Measurements from ENCODE around the gene FHIP1B.

The FHIP1B gene

DNA sequence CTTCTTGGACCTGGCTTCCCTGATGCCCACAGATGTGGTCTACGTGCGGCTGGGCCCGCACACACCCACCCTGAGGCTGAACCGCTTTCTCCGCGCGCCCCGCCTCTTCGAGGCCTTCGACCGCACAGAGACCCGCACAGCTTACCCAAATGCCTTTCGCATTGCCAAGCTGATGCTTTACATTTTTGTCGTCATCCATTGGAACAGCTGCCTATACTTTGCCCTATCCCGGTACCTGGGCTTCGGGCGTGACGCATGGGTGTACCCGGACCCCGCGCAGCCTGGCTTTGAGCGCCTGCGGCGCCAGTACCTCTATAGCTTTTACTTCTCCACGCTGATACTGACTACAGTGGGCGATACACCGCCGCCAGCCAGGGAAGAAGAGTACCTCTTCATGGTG is 5.7 kb upstream of the FHIP1B start:
- DNase-seq (ENCODE audit: low read depth), result no peak

DNA sequence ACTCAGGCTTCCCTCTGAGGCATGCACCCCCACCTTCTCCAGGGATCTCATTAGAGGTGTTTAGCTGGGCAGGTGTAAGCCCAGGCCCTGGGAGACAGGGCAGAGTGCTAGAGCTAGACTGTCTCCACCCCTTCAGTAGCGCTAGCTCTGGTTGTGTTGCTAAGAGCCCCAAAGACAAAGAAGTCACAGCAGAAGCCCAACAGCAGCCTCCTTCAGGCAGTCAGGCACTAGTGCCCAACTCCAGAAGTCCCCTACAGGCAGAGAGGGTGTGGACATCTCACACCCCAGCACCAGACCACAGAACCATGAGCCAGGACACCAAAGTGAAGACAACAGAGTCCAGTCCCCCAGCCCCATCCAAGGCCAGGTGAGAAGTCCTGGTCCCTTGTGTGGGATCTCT is 4.5 kb upstream of the FHIP1B start, which contains the start of gene CNGA4:
TSS of gene CNGA4 (plus strand) at position 188 of the 400 bp plus-strand sequence. CDS start at position 306, 118 bp downstream.
- DNase-seq (ENCODE audit: low read depth), result no peak

DNA sequence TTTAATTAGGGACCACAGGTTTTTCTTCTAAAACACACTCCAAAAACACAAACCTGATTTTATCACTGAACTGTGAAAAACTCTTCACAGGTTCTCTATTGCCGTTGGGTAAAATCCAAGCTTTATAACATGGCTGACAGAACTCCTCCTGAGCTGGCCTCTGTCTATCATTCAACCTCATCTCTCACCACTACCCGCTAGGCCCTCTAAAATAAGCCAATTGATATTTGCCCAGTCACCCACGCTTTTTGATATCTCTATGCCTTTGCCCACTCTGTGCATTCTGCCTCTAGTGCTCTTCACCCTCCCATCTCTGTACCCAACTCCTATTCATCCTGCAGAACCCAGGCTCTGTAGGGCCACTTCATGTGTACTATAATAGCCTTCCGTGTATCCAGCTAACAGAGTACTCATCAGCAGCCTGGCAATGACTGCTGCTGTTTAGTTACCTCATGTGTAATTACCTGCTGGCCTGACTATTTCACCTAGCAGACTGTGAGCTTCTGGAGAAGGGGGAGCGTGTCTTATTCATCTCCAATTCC is 3.4 kb upstream of the FHIP1B start:
- no peak for DNase-seq (ENCODE audit: low read depth)

DNA sequence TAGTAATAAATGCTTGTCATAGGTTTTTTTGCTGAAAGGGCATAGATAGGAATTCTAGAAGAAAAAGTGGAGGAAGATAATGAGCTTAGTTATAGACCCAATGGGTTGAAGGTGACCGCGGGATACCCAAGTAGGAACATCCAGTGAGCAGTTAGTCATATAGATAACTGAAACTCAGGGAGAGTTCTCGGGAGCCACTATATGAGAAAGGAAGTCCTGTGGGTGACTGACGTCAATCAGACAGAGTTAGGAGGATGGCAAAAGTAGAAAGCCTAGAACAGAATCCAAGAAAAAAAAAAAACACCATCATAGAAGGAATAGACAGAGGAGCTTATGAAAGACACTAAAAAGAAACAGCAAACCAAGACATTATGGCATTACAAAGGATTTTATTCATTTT is 2.8 kb upstream of the FHIP1B start:
- DNase-seq (ENCODE audit: low read depth), result no peak

DNA sequence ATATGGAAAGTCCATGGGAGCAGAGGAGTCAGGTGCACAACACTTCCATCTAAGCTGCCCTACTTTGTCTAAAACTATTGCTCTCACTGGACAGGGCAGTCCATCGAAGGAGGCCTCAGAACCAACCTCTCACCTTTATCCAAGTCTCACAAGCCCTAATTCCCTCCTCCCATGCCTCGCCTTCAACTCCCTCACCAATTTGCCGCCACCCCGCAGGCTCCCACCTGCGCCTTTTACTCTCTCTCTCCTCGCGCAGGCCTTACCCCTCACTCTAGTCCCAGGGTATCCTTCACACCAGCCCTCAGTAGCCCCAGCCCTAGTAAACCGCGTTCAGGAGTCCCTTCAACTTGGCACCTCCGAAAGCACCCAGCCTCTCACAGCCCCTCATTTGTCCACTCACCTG is 451 bp downstream of the FHIP1B start:
- DNase-seq (ENCODE audit: low read depth), result no peak

DNA sequence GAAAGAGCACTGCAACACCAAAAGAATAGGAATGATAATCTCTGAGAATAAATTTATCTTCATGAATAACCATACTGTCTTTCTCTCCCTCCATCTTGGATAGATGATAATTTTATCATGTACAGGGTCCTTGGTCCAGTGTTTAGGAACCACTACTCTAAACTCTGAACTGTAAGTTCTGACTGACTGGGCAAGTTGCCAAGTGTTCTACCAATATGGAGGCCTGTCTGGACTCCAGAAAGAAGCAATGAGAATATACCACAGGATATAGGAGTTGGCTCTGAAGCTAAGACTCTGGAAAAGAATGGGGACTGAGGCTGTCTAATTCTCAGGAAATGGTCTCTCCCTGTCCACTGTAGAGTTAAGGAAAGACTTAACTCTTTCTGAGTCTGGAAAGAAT is 1.5 kb downstream of the FHIP1B start:
- no peak for DNase-seq (ENCODE audit: low read depth)

DNA sequence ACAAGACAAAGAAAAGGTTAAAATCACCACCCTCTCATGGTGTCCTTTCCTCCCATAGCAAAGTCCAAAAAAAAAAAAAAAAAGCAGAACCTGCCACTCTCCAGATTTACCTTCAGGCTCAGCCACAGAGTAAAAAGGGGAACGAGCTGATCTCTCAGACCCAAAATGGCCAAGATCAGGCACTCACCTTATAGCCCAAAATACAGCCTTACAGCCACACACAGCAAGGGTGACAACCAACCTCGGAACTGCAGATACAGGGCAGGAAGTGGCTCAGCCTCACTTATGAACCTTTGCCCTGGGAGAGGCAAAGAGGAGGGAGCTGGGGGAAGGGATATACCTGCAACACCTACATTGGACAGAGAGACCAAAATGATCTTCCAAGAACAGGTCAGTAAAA is 4.5 kb downstream of the FHIP1B start:
- no peak for DNase-seq (ENCODE audit: low read depth)

DNA sequence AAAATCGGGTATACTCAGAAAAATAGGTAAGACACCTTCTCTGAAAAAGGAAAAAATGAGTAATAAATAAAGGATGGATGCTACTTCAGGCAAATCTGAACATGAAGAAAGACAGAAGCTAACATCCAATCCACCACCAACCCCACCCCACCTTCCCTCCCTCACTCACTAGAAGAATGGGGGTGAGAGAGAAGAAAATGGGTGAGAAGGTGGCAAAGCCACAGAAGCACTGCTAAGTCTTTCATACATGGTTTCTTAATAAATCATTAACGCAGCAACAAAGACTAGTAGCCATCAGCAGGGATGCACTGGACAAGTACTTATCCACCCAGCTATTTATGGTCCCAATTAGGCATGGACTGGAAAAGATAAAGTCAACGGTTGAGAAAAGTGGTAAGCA is 5.9 kb downstream of the FHIP1B start:
- no peak for DNase-seq (ENCODE audit: low read depth)

DNA sequence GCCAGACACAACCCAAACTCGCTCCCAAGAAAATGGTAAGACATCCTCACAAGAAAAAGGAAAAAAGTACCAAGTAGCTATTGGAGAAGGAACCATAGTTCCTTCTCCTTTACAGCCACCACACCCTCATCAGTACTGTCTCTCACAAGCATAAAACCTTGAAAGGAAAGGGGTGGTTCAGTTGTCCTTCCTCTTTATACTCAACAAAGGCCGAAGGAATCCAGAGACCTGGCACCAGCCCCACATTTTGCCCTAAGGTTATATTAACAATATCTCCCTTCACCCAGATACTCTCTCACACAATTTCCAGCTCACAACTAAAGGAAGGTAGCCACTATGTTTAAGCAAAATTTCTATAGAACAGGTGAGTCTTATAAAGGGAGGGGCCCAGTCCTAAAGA is 8.5 kb downstream of the FHIP1B start:
- no peak for DNase-seq (ENCODE audit: low read depth)

DNA sequence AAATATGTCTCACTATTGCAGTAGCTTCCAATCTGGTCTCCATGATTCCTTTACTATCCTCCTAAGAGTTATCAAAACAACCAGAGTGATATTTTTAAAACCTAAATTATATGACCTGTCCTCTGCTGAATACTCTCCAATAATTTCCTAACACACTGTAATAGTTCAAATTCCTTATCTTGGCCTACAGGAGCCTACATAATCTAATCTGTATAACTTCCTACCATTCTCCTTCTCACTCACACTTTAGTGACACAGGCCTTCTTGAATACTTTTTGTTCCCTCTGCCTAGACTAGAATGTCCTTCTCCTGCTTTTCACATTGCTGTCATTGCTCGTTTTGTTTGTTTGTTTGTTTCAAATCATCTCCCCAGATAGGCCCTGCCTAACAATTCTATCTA is 9.4 kb downstream of the FHIP1B start:
- no peak for DNase-seq (ENCODE audit: low read depth)

DNA sequence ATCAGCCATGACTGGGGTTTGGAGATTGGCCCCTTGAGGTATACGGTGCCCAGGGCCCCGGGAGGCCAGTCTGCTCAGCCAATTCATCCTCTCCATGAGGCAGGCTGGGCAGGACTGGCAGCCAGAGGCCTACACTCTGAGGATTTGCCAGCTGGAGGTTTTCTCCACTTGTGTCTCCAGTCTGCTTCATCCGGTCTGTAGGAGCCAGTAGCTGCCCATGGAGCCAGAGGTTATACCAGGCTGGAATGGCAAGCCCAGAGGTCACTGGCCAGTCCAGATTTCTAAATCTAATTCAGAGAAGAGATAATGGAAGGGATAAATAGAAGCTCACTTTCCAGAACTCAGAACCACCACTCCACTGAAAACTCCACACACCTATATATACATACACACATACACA is 10.0 kb downstream of the FHIP1B start:
- no peak for DNase-seq (ENCODE audit: low read depth)

DNA sequence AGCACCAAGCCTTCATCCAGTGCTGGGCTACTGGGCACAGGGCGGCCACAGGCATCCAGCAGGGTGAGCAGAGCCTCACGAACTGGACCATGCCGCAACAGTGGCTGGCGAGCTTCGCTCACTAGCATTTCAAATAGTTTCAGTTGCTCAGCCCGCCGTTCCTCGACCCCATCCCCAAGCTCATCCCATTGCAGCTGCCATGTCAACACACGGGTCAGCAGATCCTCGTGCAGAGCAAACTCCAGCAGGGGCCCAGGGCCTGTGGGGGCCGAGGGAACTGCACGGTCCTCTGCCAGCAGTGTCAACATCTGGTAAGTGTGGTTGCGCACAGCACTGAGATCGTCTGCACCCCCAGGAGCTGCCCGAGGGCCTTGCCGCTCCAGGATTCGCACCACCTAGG is 10.6 kb downstream of the FHIP1B start:
- no peak for DNase-seq (ENCODE audit: low read depth)

DNA sequence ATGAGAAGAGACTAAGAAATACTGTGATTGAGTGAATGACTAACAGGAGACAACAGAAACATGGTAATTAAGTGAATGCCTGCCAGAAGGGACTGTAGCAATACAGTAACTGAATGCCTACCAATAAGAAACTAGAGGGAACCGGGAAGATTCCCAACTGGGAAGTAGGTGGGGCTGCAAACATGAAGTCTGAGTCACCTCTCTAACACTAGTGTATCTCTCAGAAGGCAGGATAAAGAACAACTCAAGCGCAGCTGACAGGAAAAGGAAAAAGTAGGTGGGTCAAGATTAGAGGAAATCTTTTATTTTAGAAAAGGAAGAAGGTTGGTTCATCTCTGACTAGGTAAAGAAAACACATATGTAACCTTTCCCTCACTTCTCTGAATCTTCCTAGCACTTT is 15.1 kb downstream of the FHIP1B start:
- DNase-seq (ENCODE audit: low read depth), result no peak

DNA sequence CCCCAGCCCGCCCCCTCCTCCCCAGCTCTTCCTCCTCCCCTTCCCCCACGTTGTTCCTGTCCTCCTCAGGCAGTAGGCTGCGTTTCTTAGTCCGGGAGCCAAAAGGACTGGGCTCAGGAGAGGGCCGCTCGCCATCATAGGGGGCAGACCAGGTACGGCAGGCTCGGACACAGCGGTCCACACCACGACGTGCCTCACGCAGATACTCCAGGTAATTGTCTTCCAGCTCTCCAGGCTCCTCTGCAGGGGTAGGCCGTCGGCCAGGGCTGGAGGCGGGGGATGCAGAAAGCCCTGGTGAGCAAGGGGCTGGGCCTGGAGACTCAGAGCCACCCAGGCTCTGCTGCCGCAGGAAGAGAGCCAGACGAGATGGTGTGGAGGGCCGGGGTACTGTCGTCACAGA is 16.7 kb downstream of the FHIP1B start:
- DNase-seq (ENCODE audit: low read depth), result no peak

DNA sequence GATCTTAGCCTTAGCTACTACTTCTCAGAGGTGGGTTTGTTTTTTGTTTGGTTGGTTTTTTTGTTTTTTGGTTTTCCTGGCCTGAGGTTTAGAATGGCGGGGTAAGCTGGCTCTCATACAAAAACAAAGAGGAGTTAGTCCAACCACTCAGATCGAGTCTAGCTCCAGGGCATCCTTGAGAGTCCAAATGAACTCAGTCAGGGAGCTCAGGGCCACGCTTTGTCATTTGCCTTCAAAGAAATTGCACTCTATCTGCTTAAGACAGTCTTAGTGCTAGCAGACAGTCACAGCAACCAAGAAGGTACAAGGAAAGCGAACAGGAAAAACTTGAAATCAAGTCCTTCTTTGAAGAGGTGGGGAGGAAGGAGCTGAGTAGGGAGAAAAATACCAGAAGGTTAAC is 17.9 kb downstream of the FHIP1B start:
- no peak for DNase-seq (ENCODE audit: low read depth)

DNA sequence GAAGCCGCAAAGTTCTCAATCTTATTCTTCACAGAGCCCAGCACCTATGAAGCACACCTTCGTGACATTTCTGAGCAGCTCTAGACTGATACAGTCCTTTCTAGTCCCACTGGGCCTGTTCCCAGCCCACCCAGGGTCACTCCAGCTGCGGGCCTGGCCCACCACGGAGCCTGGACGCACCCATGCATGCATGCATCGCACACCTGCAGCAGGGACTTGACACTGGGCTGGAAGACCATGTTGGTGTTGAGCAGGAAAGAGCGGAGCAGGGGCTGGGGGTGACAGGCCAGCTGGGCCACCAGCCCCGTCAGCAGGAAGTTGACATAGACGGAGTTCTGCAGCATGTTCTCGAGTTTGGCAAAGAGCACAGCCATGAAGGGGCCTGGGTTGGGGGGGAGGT is 19.9 kb downstream of the FHIP1B start:
- no peak for DNase-seq (ENCODE audit: low read depth)

DNA sequence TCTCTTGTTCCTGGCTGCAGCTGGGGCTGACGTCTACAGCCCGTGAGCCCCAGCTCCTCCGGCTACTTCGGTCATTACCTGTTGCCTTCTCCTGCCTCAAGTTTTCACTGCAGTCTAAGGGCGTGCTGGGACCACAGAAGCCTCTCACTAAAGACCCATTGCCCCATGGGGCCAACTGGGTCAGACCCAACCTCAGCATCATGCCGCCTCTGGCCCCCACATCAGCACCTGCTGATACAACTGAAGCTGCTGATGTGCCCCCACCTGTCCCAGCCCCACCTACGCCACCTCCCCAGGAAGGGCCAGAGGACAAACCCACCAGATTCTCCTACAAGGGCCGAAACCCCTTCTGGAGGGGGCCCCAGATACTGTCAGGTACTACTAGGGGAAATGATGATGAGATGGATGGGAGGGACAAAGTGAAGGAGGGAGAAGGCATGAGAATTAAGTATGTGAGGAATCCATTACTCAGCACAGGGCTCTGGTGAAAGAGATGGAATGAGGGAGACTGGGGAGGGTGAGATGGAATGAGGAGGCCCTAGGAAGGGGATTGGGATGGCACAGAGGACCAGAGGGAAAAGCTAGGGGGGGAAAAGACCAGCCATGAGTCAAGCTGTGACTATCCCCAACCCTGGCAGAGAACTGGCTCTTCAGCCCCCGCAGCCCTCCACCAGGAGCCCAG is 24.0 kb downstream of the FHIP1B start:
- DNase-seq (ENCODE audit: low read depth), result no peak

DNA sequence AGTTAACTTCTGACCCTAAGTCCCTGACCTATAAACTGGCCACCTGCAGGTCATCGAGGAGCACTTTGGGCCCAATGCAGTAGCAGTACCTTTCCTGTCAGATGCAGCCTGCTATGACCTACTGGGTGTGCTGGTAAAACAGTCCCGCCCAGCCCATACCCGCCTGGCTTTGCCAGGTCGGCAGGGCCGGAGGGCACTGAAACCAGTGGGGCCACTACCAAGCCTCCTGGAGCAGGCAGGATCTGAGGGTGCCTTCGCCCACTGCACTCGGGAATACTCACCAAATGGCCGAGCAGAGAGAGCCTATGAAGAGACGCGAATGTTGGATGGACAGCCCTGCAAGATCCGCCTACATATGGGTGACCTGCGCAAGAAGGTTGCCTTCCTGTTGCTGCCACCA is 24.6 kb downstream of the FHIP1B start:
- DNase-seq (ENCODE audit: low read depth), result no peak

DNA sequence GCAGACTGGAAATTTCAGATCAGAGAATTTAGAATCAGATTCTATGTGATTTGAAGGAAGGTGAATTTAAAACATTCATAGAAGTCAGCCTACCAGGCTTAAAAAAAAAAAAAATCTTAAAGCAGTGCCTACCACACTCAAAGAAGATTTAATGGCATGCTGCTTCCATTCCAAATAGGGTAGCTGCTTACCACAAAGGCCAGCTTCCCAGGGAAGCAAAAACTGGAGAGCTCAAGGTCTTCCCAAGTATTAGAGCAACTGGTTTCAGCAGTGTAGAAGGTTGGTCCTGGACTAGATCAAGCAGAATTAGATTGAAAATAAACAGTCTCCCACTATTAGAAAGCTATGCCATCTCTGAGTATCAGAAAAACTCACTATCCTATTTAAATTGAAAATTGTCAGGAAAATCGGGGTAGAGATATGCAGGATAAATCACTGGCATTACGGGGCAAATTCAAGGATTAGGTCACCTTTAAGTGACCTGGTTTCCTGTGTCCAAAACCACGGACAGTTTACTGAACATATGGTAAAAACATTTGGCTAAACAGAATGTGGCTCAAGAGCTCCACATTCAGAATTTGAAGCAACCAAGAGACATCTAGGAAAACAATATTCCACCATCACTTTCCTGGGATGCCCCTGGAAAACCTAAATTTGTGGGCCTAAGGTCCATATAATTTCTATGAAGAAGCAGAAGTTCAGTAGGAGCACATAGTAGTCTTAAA is 27.8 kb downstream of the FHIP1B start:
- DNase-seq (ENCODE audit: low read depth), result no peak

DNA sequence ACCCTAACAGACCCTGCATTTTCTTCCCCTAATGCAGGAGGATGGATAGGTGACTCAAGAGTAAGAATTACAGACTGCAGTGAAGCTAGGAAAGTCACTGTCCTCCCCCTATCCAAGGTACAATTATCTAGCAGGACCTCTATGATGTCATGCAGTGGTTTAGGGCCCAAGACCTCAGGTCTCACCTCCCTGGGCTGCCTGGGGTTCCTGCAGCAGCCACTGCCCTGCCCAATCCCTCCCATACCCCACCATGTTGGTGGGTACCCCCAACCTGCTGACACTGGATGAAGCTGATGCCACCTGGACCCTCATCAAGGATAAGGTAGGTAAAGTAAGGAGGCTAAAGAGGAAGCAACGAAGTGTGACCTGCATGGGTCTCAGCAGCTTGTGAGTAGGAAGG is 29.1 kb downstream of the FHIP1B start, which contains the start of gene C11orf42:
TSS of gene C11orf42 (plus strand) at position 192 of the 400 bp plus-strand sequence. CDS start at position 251, 59 bp downstream.
- DNase-seq (ENCODE audit: low read depth), result no peak

DNA sequence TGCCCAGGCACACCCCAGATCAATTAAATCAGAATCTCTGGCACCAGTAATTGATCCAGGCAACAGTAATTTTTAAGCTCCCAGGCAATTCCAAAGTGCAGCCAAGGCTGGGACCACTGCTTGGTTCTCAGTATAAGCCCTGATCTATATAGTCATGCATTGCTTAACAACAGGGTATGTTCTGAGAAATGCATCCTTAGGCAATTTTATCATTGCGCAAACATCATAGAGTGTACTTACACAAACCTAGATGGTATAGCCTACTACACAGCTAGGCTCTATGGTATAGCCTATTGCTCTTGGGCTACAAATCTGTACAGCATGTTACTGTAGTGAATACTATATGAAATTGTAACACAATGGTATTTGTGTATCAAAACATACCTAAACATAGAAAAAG is 29.7 kb downstream of the FHIP1B start:
- DNase-seq (ENCODE audit: low read depth), result no peak

DNA sequence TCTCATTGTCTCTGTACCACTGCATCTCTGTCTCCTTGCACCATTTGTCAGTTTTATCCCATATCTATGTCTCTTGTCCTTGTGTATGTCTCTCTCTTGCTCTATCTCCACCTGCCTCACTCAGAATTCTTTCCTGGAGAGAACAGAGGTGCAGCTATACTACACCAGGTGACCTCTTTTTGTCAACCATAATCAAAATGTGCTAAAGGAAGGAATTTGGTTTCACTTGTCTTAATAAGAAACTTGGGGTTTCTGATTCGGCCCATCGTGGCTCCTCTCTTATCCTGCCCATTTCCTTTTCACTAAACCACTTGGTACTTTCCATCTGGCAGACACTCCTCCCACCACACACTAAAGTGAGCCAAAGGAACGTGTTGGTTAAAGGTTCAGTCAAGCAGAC is 31.1 kb downstream of the FHIP1B start:
- no peak for DNase-seq (ENCODE audit: low read depth)

DNA sequence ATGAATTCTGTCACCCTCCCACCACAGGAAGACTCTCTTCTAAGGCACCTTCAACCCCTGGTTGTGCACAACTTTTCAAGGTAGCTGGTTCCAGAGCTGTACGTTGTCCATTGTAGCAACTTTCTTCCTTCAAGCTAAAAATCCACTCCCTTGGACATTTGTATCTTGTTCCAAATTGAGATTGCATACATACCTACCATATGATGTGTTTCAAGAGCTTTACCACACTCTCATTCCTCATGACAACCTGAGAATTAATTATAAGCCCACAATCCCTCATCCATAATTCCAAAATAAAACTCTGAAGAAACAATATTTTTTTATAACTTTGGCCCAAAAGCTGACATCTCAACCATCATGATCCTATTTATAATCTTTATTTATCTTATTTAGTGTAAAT is 32.4 kb downstream of the FHIP1B start:
- DNase-seq (ENCODE audit: low read depth), result no peak
